Activated CD8-positive, alpha-beta T cell treated with anti-CD3 and anti-CD28 coated beads for 36 hours (primary cell): ENCODE data around the gene TEP1. TPM values are rescaled to one million over a fixed set of nuclear protein-coding genes. Genes with fewer than 3 reads are reported as not detected.
"Not testable (repeated sequence)": the region's sequence is repeated elsewhere in the genome, so short reads cannot be mapped to it uniquely, and the experiment has no call there.

ENCODE experiments used
- ATAC-seq: fragments of 200-7000 bp; cut with Tn5 transposase; one replicate; pipeline ENCODE4 v1.10.0; 2021; ENCODE audit warnings: mild to moderate bottlenecking, moderate library complexity
- CTCF ChIA-PET: fragments of 350-600 bp; sonication (Branson Sonifier 250); formaldehyde crosslinking; loops from one replicate; lab custom pipeline; 2021; ENCODE audit warnings: antibody characterized with exemption; lab: Charles Lee
- POLR2A ChIA-PET: fragments of 350-600 bp; sonication (Branson Sonifier 250); formaldehyde crosslinking; loops from one replicate; lab custom pipeline; 2021; ENCODE audit warnings: antibody characterized with exemption; lab: Charles Lee
- DNase-seq: peaks from one replicate; pipeline ENCODE4 v3.0.0-alpha.2; 2020
- H3K27ac Mint-ChIP-seq: one replicate; pipeline ENCODE4 v1.8.0; 2021; ENCODE audit warnings: mild to moderate bottlenecking, mixed read lengths
- H3K27me3 Mint-ChIP-seq: one replicate; pipeline ENCODE4 v1.8.0; 2021; ENCODE audit warnings: mixed read lengths
- H3K36me3 Mint-ChIP-seq: one replicate; pipeline ENCODE4 v1.8.0; 2021; ENCODE audit warnings: low read depth, mixed read lengths
- H3K4me1 Mint-ChIP-seq: one replicate; pipeline ENCODE4 v1.8.0; 2021; ENCODE audit warnings: low read depth, mixed read lengths
- H3K4me3 Mint-ChIP-seq: one replicate; pipeline ENCODE4 v1.8.0; 2021; ENCODE audit warnings: mild to moderate bottlenecking, moderate library complexity, mixed read lengths
- H3K9me3 Mint-ChIP-seq: one replicate; pipeline ENCODE4 v1.8.0; 2021; ENCODE audit warnings: mixed read lengths
- CTCF ChIP-seq: fragments of 200-600 bp; IDR thresholded peaks from one replicate; pipeline ENCODE4 v1.8.0; 2022; ENCODE audit warnings: antibody characterized with exemption, mild to moderate bottlenecking
- intact Hi-C: fragments of 100-400 bp; cut with micrococcal nuclease; formaldehyde crosslinking; loops from one replicate; pipeline ENCODE4 v1.10.0; 2022
- total RNA-seq, 2 experiments: library from RNA; stranded (reverse); gene quantifications; one replicate each; pipeline ENCODE4 v1.2.3, GENCODE V29; 2021

TEP1 gene
- total RNA-seq, 2 experiments from 2014 or later, result 22.8 to 25.3 TPM

GRCh38 chr14:20375471-20375870 lies 37.8 kb downstream of the TEP1 start:
- ChIA-PET POLR2A (interaction anchor here (0.9 to 1.0 kb wide), 3 partner anchors 10 to 23 kb away, joined by 3 read pairs; no protein-coding TSS in a partner anchor), CTCF (interaction anchor here (1.0 kb wide), 3 partner anchors 10 to 21 kb away, joined by 3 to 4 read pairs (median 4); no protein-coding TSS in a partner anchor)
- H3K36me3 Mint-ChIP-seq, result peaks cover 33% of the 10 kb centered on the region
- DNase-seq (no peak), ATAC-seq (no peak)
- no peaks in the 10 kb centered on the region for H3K9me3 Mint-ChIP-seq
- H3K27ac Mint-ChIP-seq, result no peak overlapping the region
- H3K27me3 Mint-ChIP-seq, result no peaks in the 10 kb centered on the region
- H3K4me1 Mint-ChIP-seq, result no peaks in the 10 kb centered on the region
- no peak overlapping the region for H3K4me3 Mint-ChIP-seq
- intact Hi-C loops, result no loop called here
- no peak for TF ChIP-seq CTCF

- POLR2A ChIA-PET, result no interaction called here
- DNase-seq (no peak), ATAC-seq (no peak)
- TF ChIP-seq CTCF, result no peak
- Mint-ChIP-seq H3K27me3 (no peaks in the 10 kb centered on the region), H3K27ac (peak overlapping the region; percentile 16), H3K4me3 (no peak overlapping the region), H3K36me3 (peaks cover 49% of the 10 kb centered on the region), H3K9me3 (no peaks in the 10 kb centered on the region), H3K4me1 (peaks cover 5% of the 10 kb centered on the region)
- CTCF ChIA-PET, result no interaction called here
- intact Hi-C loops, result no loop called here
Observed at GRCh38 chr14:20372796-20373195, 40.5 kb downstream of the TEP1 start.

- ATAC-seq, result no peak
- Mint-ChIP-seq H3K9me3 (no peaks in the 10 kb centered on the region), H3K36me3 (peaks cover 31% of the 10 kb centered on the region), H3K27me3 (no peaks in the 10 kb centered on the region), H3K27ac (no peak overlapping the region), H3K4me3 (no peak overlapping the region), H3K4me1 (peaks cover 17% of the 10 kb centered on the region)
- DNase-seq, result no peak
- no peak for TF ChIP-seq CTCF
- intact Hi-C loops, result no loop called here
- POLR2A ChIA-PET, result interaction anchor here (0.8 to 1.8 kb wide), 2 partner anchors 9 to 24 kb away, joined by 3 to 5 read pairs; no protein-coding TSS in a partner anchor
- CTCF ChIA-PET, result interaction anchor here (1.6 kb wide), 1 partner anchor 15 kb away, joined by 4 read pairs; no protein-coding TSS in a partner anchor
Observed at GRCh38 chr14:20365928-20366327, 47.4 kb downstream of the TEP1 start.

- POLR2A ChIA-PET, H3K27me3 Mint-ChIP-seq, ATAC-seq, intact Hi-C loops, CTCF ChIA-PET, H3K4me3 Mint-ChIP-seq, DNase-seq, H3K9me3 Mint-ChIP-seq: not testable (repeated sequence)
- Mint-ChIP-seq H3K4me1 (peaks cover 10% of the 10 kb centered on the region), H3K27ac (peak overlapping the region; percentile 16), H3K36me3 (peaks cover 51% of the 10 kb centered on the region)
Observed at GRCh38 chr14:20358474-20358873, 54.8 kb downstream of the TEP1 start.

- no peak overlapping the region for H3K4me3 Mint-ChIP-seq
- intact Hi-C loops, result no loop called here
- no peak for ATAC-seq
- DNase-seq, result no peak
- TF ChIP-seq CTCF, result no peak
- peaks cover 10% of the 10 kb centered on the region for H3K4me1 Mint-ChIP-seq
- peaks cover 54% of the 10 kb centered on the region for H3K36me3 Mint-ChIP-seq
- H3K27me3 Mint-ChIP-seq, result no peaks in the 10 kb centered on the region
- ChIA-PET POLR2A (interaction anchor here (1.1 to 2.2 kb wide), 2 partner anchors 13 to 45 kb away, joined by 3 to 14 read pairs; partner anchors contain the start of gene PARP2), CTCF (interaction anchor here (0.7 to 2.2 kb wide), 4 partner anchors 13 to 33 kb away, joined by 3 to 7 read pairs (median 4); partner anchors contain the start of gene PARP2)
- H3K9me3 Mint-ChIP-seq, result no peaks in the 10 kb centered on the region
- no peak overlapping the region for H3K27ac Mint-ChIP-seq
Observed at GRCh38 chr14:20356422-20356821, 56.9 kb downstream of the TEP1 start.
